ENCODE measurements around the gene PRC1. TPM values are rescaled to one million over a fixed set of nuclear protein-coding genes. Genes with fewer than 3 reads are reported as not detected.
A peak's percentile ranks its signal among the peaks of the same experiment; 100 is the strongest.

The PRC1 gene
- total and polyA plus RNA-seq, 2 of the 13 experiments (the other 11 are each of a cell fraction or from before 2014, with no cell fraction given): 137 to 162 TPM

DNA sequence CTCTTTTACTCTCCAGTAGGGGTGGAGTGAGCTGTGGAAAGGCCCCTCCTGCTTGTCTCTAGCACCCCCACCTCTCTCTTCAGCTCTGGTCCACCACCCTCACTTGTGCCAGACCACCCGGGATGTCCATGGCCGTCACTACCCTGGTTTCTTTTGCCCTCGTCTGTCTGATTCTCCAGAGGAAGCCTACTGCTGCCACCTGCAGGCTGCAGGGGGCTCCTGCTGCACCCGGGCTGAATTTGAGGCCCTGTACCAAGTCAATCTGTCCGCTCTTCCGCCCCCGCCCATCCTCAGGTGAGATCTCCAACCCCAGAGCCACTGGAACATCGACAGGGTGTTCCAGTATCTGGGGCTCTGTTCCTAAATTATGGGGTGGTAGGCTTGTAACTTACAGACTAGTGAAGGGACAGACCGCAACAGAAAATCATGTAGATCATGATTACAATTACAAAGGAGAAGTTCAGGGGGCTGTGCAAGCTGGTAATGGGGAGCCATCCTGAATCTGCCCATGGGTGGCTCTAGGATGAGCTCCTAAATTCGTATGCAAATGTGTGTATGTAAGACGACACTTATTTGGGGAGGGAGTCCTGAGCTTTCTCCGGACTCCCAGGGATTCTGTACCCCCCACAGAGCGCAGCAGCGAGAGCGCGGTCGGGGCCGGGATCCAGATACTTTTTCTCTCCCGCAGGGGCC lies 59.9 kb downstream of the PRC1 start (continued):
- TF ChIP-seq, protein P1, sequence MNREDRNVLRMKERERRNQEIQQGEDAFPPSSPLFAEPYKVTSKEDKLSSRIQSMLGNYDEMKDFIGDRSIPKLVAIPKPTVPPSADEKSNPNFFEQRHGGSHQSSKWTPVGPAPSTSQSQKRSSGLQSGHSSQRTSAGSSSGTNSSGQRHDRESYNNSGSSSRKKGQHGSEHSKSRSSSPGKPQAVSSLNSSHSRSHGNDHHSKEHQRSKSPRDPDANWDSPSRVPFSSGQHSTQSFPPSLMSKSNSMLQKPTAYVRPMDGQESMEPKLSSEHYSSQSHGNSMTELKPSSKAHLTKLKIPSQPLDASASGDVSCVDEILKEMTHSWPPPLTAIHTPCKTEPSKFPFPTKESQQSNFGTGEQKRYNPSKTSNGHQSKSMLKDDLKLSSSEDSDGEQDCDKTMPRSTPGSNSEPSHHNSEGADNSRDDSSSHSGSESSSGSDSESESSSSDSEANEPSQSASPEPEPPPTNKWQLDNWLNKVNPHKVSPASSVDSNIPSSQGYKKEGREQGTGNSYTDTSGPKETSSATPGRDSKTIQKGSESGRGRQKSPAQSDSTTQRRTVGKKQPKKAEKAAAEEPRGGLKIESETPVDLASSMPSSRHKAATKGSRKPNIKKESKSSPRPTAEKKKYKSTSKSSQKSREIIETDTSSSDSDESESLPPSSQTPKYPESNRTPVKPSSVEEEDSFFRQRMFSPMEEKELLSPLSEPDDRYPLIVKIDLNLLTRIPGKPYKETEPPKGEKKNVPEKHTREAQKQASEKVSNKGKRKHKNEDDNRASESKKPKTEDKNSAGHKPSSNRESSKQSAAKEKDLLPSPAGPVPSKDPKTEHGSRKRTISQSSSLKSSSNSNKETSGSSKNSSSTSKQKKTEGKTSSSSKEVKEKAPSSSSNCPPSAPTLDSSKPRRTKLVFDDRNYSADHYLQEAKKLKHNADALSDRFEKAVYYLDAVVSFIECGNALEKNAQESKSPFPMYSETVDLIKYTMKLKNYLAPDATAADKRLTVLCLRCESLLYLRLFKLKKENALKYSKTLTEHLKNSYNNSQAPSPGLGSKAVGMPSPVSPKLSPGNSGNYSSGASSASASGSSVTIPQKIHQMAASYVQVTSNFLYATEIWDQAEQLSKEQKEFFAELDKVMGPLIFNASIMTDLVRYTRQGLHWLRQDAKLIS (CRISPR knock-in tag; IDR thresholded peaks at IDR 0.05): no peak
- TF ChIP-seq ZNF274 (CRISPR knock-in tag; IDR thresholded peaks at IDR 0.05): no peak
- 0 out of 2 replicates have a peak, but pooled peaks have one; percentile 8 for TF ChIP-seq MEIS1 (CRISPR knock-in tag; IDR thresholded peaks at IDR 0.05; ENCODE audit: borderline replicate concordance)
- TF ChIP-seq, protein P2, sequence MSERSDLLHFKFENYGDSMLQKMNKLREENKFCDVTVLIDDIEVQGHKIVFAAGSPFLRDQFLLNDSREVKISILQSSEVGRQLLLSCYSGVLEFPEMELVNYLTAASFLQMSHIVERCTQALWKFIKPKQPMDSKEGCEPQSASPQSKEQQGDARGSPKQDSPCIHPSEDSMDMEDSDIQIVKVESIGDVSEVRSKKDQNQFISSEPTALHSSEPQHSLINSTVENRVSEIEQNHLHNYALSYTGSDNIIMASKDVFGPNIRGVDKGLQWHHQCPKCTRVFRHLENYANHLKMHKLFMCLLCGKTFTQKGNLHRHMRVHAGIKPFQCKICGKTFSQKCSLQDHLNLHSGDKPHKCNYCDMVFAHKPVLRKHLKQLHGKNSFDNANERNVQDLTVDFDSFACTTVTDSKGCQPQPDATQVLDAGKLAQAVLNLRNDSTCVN (CRISPR knock-in tag; IDR thresholded peaks at IDR 0.05; ENCODE audit: borderline replicate concordance): no peak
- TF ChIP-seq ZNF33A (CRISPR knock-in tag; IDR thresholded peaks at IDR 0.05; ENCODE audit: borderline replicate concordance): 0 out of 2 replicates have a peak, but pooled peaks have one; percentile 40
- peak; percentile 20 for TF ChIP-seq YY1 (IDR thresholded peaks at IDR 0.05; ENCODE audit: insufficient read depth, insufficient replicate concordance, low read depth, low read length)
- 0 out of 2 replicates have a peak, but pooled peaks have one; percentile 33 for TF ChIP-seq RAD21 (CRISPR knock-in tag; IDR thresholded peaks at IDR 0.05)
- TF ChIP-seq HIVEP1 (CRISPR knock-in tag; IDR thresholded peaks at IDR 0.05): peak; percentile 5; the same call in 1 of the 2 replicates
- TF ChIP-seq, protein P3, sequence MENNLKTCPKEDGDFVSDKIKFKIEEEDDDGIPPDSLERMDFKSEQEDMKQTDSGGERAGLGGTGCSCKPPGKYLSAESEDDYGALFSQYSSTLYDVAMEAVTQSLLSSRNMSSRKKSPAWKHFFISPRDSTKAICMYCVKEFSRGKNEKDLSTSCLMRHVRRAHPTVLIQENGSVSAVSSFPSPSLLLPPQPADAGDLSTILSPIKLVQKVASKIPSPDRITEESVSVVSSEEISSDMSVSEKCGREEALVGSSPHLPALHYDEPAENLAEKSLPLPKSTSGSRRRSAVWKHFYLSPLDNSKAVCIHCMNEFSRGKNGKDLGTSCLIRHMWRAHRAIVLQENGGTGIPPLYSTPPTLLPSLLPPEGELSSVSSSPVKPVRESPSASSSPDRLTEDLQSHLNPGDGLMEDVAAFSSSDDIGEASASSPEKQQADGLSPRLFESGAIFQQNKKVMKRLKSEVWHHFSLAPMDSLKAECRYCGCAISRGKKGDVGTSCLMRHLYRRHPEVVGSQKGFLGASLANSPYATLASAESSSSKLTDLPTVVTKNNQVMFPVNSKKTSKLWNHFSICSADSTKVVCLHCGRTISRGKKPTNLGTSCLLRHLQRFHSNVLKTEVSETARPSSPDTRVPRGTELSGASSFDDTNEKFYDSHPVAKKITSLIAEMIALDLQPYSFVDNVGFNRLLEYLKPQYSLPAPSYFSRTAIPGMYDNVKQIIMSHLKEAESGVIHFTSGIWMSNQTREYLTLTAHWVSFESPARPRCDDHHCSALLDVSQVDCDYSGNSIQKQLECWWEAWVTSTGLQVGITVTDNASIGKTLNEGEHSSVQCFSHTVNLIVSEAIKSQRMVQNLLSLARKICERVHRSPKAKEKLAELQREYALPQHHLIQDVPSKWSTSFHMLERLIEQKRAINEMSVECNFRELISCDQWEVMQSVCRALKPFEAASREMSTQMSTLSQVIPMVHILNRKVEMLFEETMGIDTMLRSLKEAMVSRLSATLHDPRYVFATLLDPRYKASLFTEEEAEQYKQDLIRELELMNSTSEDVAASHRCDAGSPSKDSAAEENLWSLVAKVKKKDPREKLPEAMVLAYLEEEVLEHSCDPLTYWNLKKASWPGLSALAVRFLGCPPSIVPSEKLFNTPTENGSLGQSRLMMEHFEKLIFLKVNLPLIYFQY (CRISPR knock-in tag; IDR thresholded peaks at IDR 0.05; ENCODE audit: borderline replicate concordance): 0 out of 2 replicates have a peak, but pooled peaks have one; percentile 32
- 0 out of 2 replicates have a peak, but pooled peaks have one; percentile 41 for TF ChIP-seq KDM4B (CRISPR knock-in tag; IDR thresholded peaks at IDR 0.05)
- 0 out of 2 replicates have a peak, but pooled peaks have one; percentile 57 for TF ChIP-seq NFATC3 (CRISPR knock-in tag; IDR thresholded peaks at IDR 0.05)
- TF ChIP-seq BRCA1 (CRISPR knock-in tag; IDR thresholded peaks at IDR 0.05): no peak
- TF ChIP-seq ELF1 (CRISPR knock-in tag; IDR thresholded peaks at IDR 0.05): peak; percentile 41; the same call in 1 of the 2 replicates
- no peak for TF ChIP-seq ZNF451 (CRISPR knock-in tag; IDR thresholded peaks at IDR 0.05)
- TF ChIP-seq, protein P4, sequence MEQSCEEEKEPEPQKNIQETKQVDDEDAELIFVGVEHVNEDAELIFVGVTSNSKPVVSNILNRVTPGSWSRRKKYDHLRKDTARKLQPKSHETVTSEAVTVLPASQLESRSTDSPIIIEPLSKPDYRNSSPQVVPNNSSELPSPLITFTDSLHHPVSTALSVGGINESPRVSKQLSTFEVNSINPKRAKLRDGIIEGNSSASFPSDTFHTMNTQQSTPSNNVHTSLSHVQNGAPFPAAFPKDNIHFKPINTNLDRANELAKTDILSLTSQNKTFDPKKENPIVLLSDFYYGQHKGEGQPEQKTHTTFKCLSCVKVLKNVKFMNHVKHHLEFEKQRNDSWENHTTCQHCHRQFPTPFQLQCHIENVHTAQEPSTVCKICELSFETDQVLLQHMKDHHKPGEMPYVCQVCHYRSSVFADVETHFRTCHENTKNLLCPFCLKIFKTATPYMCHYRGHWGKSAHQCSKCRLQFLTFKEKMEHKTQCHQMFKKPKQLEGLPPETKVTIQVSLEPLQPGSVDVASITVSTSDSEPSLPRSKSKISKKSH (CRISPR knock-in tag; IDR thresholded peaks at IDR 0.05; ENCODE audit: borderline replicate concordance): no peak
- 0 out of 2 replicates have a peak, but pooled peaks have one; percentile 30 for TF ChIP-seq ELF3 (CRISPR knock-in tag; IDR thresholded peaks at IDR 0.05)
- peak; percentile 63; the same call in 1 of the 2 replicates for TF ChIP-seq SAP130 (CRISPR knock-in tag; IDR thresholded peaks at IDR 0.05; ENCODE audit: low read depth)
- TF ChIP-seq CHD2 (IDR thresholded peaks at IDR 0.05; ENCODE audit: low read depth, low read length): no peak
- TF ChIP-seq ZNF746 (CRISPR knock-in tag; IDR thresholded peaks at IDR 0.05): no peak

Data from HepG2 (cell line).